Astrocyte (in vitro differentiated cells and primary cell): ENCODE measurements around the gene FLYWCH1.

Source experiments
- EZH2 ChIP-seq: IDR thresholded peaks from 2 replicates; pipeline ENCODE4 v1.6.1; 2012; ENCODE audit warnings: mild to moderate bottlenecking, low read length, inconsistent platforms; ENCODE audit not compliant: insufficient read depth
- TF ChIP-seq, protein P1 (sequence below): IDR thresholded peaks from 2 replicates; pipeline ENCODE4 v1.5.1; 2011; ENCODE audit warnings: low read depth, mild to moderate bottlenecking, inconsistent platforms, low read length, moderate library complexity; ENCODE audit not compliant: insufficient read depth

DNA sequence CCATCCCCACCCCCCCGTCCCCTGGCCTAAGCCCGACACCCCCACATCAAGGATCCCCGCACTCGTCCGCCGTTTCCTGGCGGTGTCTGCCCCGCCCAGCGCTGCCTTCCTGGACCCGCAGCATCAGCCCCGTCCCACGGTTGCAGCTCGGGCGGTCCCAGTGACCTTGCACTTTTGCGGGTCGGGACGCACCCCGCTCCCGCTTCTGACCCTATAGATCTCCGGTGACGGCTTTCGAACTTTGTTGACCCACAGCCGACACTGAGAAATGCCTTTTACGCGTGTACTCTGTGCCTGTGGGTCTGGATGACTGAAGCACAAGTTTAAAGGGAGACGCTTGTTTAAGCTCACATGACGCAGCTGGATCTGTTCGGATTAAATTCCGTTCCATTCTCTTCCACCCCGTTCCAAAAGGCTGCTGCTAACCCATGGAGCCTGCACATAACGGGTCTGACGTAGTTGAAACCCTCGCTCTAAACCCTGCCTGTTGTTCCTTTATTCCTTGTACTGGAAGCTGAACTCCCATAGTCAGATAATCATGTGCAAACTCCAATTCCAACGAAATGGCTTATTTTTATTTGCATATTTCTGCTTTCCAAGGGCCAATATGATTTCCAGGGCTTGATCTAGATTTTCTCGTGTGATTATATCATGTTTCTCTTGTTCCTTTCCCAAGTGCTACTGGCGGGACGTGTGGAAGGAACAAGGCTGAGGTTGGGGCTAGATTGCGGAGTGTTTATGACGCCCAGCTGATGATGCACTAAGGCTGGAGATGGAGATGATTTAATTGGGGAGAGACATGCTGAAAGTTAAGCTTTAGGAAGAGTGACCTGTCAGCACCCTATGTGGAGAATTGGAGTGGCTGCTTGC is 834 bp downstream of the FLYWCH1 start:
- TF ChIP-seq, protein P1, sequence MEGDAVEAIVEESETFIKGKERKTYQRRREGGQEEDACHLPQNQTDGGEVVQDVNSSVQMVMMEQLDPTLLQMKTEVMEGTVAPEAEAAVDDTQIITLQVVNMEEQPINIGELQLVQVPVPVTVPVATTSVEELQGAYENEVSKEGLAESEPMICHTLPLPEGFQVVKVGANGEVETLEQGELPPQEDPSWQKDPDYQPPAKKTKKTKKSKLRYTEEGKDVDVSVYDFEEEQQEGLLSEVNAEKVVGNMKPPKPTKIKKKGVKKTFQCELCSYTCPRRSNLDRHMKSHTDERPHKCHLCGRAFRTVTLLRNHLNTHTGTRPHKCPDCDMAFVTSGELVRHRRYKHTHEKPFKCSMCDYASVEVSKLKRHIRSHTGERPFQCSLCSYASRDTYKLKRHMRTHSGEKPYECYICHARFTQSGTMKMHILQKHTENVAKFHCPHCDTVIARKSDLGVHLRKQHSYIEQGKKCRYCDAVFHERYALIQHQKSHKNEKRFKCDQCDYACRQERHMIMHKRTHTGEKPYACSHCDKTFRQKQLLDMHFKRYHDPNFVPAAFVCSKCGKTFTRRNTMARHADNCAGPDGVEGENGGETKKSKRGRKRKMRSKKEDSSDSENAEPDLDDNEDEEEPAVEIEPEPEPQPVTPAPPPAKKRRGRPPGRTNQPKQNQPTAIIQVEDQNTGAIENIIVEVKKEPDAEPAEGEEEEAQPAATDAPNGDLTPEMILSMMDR: no peak
- no peak for TF ChIP-seq EZH2
